Measurements from ENCODE around the gene DIP2C.
"Not testable (repeated sequence)": the region's sequence is repeated elsewhere in the genome, so short reads cannot be mapped to it uniquely, and the experiment has no call there.

The DIP2C gene

GRCh38 chr10:396535-397220, 292.8 kb downstream of the DIP2C start:
- no peak for DNase-seq

GRCh38 chr10:396107-396506, 293.4 kb downstream of the DIP2C start:
- DNase-seq, result no peak

- DNase-seq, result no peak
Measured at GRCh38 chr10:395665-396064, 293.8 kb downstream of the DIP2C start.

- DNase-seq, result not testable (repeated sequence)
Measured at GRCh38 chr10:394439-395101, 294.9 kb downstream of the DIP2C start.

GRCh38 chr10:393787-394438, 295.6 kb downstream of the DIP2C start:
- DNase-seq, result no peak

GRCh38 chr10:393106-393745, 296.2 kb downstream of the DIP2C start:
- DNase-seq, result no peak

- DNase-seq, result no peak
Measured at GRCh38 chr10:392705-393037, 296.8 kb downstream of the DIP2C start.

- no peak for DNase-seq
Measured at GRCh38 chr10:391847-392704, 297.4 kb downstream of the DIP2C start.

- no peak for DNase-seq
Measured at GRCh38 chr10:391305-391704, 298.2 kb downstream of the DIP2C start.

GRCh38 chr10:390449-391100, 298.9 kb downstream of the DIP2C start:
- no peak for DNase-seq

GRCh38 chr10:389836-390448, 299.5 kb downstream of the DIP2C start:
- DNase-seq, result no peak

- no peak for DNase-seq
Measured at GRCh38 chr10:389261-389790, 300.1 kb downstream of the DIP2C start.

GRCh38 chr10:388661-389045, 300.8 kb downstream of the DIP2C start:
- DNase-seq, result no peak

GRCh38 chr10:387909-388660, 301.4 kb downstream of the DIP2C start:
- DNase-seq, result peak; percentile 17

- DNase-seq, result peak; percentile 17
Measured at GRCh38 chr10:387593-387891, 301.9 kb downstream of the DIP2C start.

GRCh38 chr10:386771-387592, 302.5 kb downstream of the DIP2C start:
- DNase-seq, result peak; percentile 36

- DNase-seq, result peak; percentile 39
Measured at GRCh38 chr10:385571-386300, 303.7 kb downstream of the DIP2C start.

GRCh38 chr10:384538-385305, 304.7 kb downstream of the DIP2C start:
- DNase-seq, result peak; percentile 36

GRCh38 chr10:383519-383918, 305.9 kb downstream of the DIP2C start:
- no peak for DNase-seq

Data from activated CD8-positive, alpha-beta memory T cell treated with anti-CD3 and anti-CD28 coated beads, Interleukin-2, amount 50 U/mL, for 48 hours (primary cell).